HepG2 (cell line): ENCODE data around the gene VRK3. TPM values are rescaled to one million over a fixed set of nuclear protein-coding genes. Genes with fewer than 3 reads are reported as not detected.

Experiments
- CCAR2 ChIP-seq: fragments of 200-400 bp; formaldehyde crosslinking; optimal IDR thresholded peaks from 2 replicates; pipeline ENCODE3; 2018; ENCODE audit warnings: low read depth, mild to moderate bottlenecking, low read length, moderate library complexity
- DNMT3B ChIP-seq: conservative IDR thresholded peaks from 2 replicates; pipeline ENCODE4 v1.6.1; 2016; ENCODE audit warnings: missing biosample characterization, control low read depth
- MIER3 ChIP-seq: IDR thresholded peaks from 2 replicates; pipeline ENCODE4 v1.6.1; 2016; ENCODE audit warnings: missing compliant biosample characterization, borderline replicate concordance
- MTA1 ChIP-seq: sonication (generic); formaldehyde crosslinking; IDR thresholded peaks from 2 replicates; pipeline ENCODE4 v1.4.0; 2020; ENCODE audit warnings: missing genetic modification reagents, mild to moderate bottlenecking, borderline replicate concordance
- NFIC ChIP-seq: IDR thresholded peaks from 2 replicates; pipeline ENCODE4 v1.6.1; 2012; ENCODE audit warnings: mild to moderate bottlenecking, low read length, inconsistent platforms
- RFX5 ChIP-seq: IDR thresholded peaks from 2 replicates; pipeline ENCODE4 v1.6.1; 2011; ENCODE audit warnings: low read depth, low read length, improper control_type of control experiment
- SOX13 ChIP-seq, 3 experiments: fragments of 450-650 bp in 1 of 3; sonication (generic) in 1 of 3; formaldehyde crosslinking in 1 of 3; IDR thresholded peaks in 2 of 3; conservative IDR thresholded peaks in 1 of 3; 2 replicates each; pipeline versions ENCODE4 v1.5.0 to v1.6.1; 2016 to 2020; ENCODE audit warnings: antibody characterized with exemption in 1 of 3, mild to moderate bottlenecking in 1 of 3, missing compliant biosample characterization in 1 of 3, missing genetic modification reagents in 1 of 3, moderate library complexity in 1 of 3
- SRSF9 ChIP-seq: fragments of 200-400 bp; formaldehyde crosslinking; IDR thresholded peaks from 2 replicates; pipeline ENCODE4 v1.6.1; 2018; ENCODE audit warnings: borderline replicate concordance, mild to moderate bottlenecking, low read depth, low read length; ENCODE audit not compliant: insufficient read depth, poor library complexity, severe bottlenecking
- TRIM24 ChIP-seq: sonication (generic); formaldehyde crosslinking; IDR thresholded peaks from 2 replicates; pipeline ENCODE4 v1.8.0; 2022; ENCODE audit warnings: mild to moderate bottlenecking, missing genetic modification reagents
- ZBTB42 ChIP-seq: sonication (generic); formaldehyde crosslinking; IDR thresholded peaks from 2 replicates; pipeline ENCODE4 v1.5.0; 2020; ENCODE audit warnings: mild to moderate bottlenecking, missing genetic modification reagents
- ZFX ChIP-seq: sonication (generic); formaldehyde crosslinking; IDR thresholded peaks from 2 replicates; pipeline ENCODE4 v1.4.0; 2020; ENCODE audit warnings: mild to moderate bottlenecking, low read depth, missing genetic modification reagents, moderate library complexity
- ZFYVE20 ChIP-seq: sonication (generic); formaldehyde crosslinking; IDR thresholded peaks from 2 replicates; pipeline ENCODE4 v1.8.0; 2023; ENCODE audit warnings: low read depth, mild to moderate bottlenecking, moderate library complexity, missing genetic modification reagents, borderline replicate concordance
- ZNF136 ChIP-seq: sonication (generic); formaldehyde crosslinking; IDR thresholded peaks from 2 replicates; pipeline ENCODE4 v1.8.1; 2022; ENCODE audit warnings: low read depth, mild to moderate bottlenecking, moderate library complexity, missing genetic modification reagents
- ZNF883 ChIP-seq: sonication (generic); formaldehyde crosslinking; IDR thresholded peaks from 2 replicates; pipeline ENCODE4 v1.5.1; 2020; ENCODE audit warnings: mild to moderate bottlenecking, missing genetic modification reagents; ENCODE audit errors: not compliant biosample characterization
- polyA plus RNA-seq, 8 experiments: library from polyadenylated mRNA; depleted of rRNA in 3 of 8; stranded (reverse) in 7 of 8; unstranded in 1 of 8; fragments of >200 nt; fragmentation: Illumina TruSeq in 4 of 8; extraction: Trizol in 4 of 8; gene quantifications; 2 replicates each; pipeline versions ENCODE4 v1.2.1 to v1.2.3, GENCODE V29; 2011 to 2016; ENCODE audit warnings: low read depth in 4 of 8, missing spikeins in 1 of 8, mixed read lengths in 1 of 8; ENCODE audit not compliant: insufficient read depth in 1 of 8
- total RNA-seq, 5 experiments: library from RNA; depleted of rRNA; stranded (reverse); fragments of >200 nt; fragmentation: Illumina TruSeq; extraction: Trizol; gene quantifications; 2 replicates each; pipeline ENCODE4 v1.2.3, GENCODE V29; 2016; ENCODE audit warnings: low read depth in 1 of 5
- TF ChIP-seq, protein P1 (sequence below): IDR thresholded peaks from 2 replicates; pipeline ENCODE4 v1.6.1; 2016
- TF ChIP-seq, protein P2 (sequence below): IDR thresholded peaks from 2 replicates; pipeline ENCODE4 v1.6.1; 2012; ENCODE audit warnings: low read length, improper control_type of control experiment
- TF ChIP-seq, protein P3 (sequence below): sonication (generic); formaldehyde crosslinking; IDR thresholded peaks from 2 replicates; pipeline ENCODE4 v1.9.0; 2021; ENCODE audit warnings: missing genetic modification reagents, mild to moderate bottlenecking, borderline replicate concordance
- TF ChIP-seq, protein P4 (sequence below): sonication (generic); formaldehyde crosslinking; IDR thresholded peaks from 2 replicates; pipeline ENCODE4 v1.5.0; 2020; ENCODE audit warnings: missing genetic modification reagents

VRK3 gene
- total and polyA plus RNA-seq, 2 of the 13 experiments (the other 11 are each of a cell fraction or from before 2014, with no cell fraction given): 23.8 to 28.3 TPM

DNA sequence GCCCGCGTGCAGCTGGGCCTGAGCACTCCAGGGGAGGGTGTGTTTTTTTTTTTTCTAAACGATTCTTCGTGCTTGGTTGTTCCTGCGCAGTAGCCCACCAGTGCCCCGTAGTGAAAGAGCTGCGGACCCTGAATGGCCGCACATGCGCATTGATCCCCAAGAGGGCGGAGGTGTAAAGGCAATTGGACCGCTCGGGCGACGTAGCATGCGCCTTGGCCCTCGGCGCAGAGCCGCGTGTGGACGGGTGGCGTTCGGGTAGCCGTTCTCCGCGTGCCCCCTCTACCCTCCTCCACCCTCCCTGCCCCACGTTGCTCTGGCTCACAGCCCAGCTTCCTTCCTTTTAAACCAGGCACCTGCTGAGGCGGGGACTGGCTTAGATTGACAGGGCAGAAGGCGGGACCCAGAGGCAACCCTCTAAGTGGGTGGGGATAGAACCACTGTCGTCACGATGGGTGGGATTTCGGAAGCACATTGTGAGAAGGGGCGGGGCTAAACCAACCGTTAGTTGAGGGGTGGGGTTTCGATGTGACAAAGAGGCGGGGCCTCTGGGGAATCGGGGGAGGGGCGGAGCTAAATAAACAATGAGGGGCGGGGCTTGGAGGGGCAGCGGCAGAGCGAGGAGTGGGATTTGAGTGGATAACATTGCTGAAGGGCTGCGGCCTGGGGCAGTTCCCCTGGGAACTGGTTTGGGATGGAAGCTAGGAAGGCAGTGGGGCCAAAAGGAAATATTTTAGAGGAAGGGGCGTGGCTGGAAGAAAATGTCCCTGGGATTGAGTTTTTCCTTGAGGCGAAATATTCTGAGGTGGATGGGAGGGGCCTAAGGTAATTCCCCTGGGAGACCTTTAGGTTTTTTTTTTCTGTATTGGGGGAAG, 95.3 kb downstream of the VRK3 start (continued):
- TF ChIP-seq MTA1 (no peak), SRSF9 (no peak), ZFYVE20 (CRISPR knock-in tag) (no peak), NFIC (no peak), ZFX (CRISPR knock-in tag) (peak; percentile 82), SOX13 (IDR thresholded peaks at IDR 0.05) (no peak; the same call in 1 of the 2 replicates), SOX13 (CRISPR knock-in tag; conservative IDR thresholded peaks at IDR 0.05 in 1 of 2, IDR thresholded peaks at IDR 0.05 in 1 of 2) (no peak; a peak in 1 of 4 replicates), ZBTB42 (CRISPR knock-in tag) (no peak), ZNF136 (0 out of 2 replicates have a peak, but pooled peaks have one; percentile 67), TRIM24 (CRISPR knock-in tag) (no peak), CCAR2 (no peak), ZNF883 (CRISPR knock-in tag) (peak; percentile 74), RFX5 (0 out of 2 replicates have a peak, but pooled peaks have one; percentile 43), DNMT3B (peak; percentile 78; the same call in 1 of the 2 replicates), MIER3 (CRISPR knock-in tag) (peak; percentile 73; the same call in 1 of the 2 replicates)
- TF ChIP-seq, protein P1, sequence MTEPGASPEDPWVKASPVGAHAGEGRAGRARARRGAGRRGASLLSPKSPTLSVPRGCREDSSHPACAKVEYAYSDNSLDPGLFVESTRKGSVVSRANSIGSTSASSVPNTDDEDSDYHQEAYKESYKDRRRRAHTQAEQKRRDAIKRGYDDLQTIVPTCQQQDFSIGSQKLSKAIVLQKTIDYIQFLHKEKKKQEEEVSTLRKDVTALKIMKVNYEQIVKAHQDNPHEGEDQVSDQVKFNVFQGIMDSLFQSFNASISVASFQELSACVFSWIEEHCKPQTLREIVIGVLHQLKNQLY (CRISPR knock-in tag): no peak
- TF ChIP-seq, protein P2, sequence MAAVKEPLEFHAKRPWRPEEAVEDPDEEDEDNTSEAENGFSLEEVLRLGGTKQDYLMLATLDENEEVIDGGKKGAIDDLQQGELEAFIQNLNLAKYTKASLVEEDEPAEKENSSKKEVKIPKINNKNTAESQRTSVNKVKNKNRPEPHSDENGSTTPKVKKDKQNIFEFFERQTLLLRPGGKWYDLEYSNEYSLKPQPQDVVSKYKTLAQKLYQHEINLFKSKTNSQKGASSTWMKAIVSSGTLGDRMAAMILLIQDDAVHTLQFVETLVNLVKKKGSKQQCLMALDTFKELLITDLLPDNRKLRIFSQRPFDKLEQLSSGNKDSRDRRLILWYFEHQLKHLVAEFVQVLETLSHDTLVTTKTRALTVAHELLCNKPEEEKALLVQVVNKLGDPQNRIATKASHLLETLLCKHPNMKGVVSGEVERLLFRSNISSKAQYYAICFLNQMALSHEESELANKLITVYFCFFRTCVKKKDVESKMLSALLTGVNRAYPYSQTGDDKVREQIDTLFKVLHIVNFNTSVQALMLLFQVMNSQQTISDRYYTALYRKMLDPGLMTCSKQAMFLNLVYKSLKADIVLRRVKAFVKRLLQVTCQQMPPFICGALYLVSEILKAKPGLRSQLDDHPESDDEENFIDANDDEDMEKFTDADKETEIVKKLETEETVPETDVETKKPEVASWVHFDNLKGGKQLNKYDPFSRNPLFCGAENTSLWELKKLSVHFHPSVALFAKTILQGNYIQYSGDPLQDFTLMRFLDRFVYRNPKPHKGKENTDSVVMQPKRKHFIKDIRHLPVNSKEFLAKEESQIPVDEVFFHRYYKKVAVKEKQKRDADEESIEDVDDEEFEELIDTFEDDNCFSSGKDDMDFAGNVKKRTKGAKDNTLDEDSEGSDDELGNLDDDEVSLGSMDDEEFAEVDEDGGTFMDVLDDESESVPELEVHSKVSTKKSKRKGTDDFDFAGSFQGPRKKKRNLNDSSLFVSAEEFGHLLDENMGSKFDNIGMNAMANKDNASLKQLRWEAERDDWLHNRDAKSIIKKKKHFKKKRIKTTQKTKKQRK: no peak
- TF ChIP-seq, protein P3, sequence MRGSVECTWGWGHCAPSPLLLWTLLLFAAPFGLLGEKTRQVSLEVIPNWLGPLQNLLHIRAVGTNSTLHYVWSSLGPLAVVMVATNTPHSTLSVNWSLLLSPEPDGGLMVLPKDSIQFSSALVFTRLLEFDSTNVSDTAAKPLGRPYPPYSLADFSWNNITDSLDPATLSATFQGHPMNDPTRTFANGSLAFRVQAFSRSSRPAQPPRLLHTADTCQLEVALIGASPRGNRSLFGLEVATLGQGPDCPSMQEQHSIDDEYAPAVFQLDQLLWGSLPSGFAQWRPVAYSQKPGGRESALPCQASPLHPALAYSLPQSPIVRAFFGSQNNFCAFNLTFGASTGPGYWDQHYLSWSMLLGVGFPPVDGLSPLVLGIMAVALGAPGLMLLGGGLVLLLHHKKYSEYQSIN (CRISPR knock-in tag): no peak
- TF ChIP-seq, protein P4, sequence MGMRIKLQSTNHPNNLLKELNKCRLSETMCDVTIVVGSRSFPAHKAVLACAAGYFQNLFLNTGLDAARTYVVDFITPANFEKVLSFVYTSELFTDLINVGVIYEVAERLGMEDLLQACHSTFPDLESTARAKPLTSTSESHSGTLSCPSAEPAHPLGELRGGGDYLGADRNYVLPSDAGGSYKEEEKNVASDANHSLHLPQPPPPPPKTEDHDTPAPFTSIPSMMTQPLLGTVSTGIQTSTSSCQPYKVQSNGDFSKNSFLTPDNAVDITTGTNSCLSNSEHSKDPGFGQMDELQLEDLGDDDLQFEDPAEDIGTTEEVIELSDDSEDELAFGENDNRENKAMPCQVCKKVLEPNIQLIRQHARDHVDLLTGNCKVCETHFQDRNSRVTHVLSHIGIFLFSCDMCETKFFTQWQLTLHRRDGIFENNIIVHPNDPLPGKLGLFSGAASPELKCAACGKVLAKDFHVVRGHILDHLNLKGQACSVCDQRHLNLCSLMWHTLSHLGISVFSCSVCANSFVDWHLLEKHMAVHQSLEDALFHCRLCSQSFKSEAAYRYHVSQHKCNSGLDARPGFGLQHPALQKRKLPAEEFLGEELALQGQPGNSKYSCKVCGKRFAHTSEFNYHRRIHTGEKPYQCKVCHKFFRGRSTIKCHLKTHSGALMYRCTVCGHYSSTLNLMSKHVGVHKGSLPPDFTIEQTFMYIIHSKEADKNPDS: peak; percentile 82; the same call in 1 of the 2 replicates
